Heart left ventricle (tissue), 13 donors: ENCODE measurements around the gene PRKCB.

Source experiments
- CTCF ChIP-seq, 12 donors: fragments of 200-600 bp; sonication (generic) in 4 of 12; IDR thresholded peaks; one replicate each; pipeline versions ENCODE4 v1.5.0 to v1.8.0; 2018 to 2022; ENCODE audit warnings: antibody characterized with exemption in 12 of 12, mild to moderate bottlenecking in 5 of 12
- POLR2A ChIP-seq, 2 donors: fragments of 450-650 bp; IDR thresholded peaks; one replicate each; pipeline ENCODE4 v1.6.1; 2017; ENCODE audit warnings: antibody characterized with exemption in 2 of 2, mild to moderate bottlenecking in 2 of 2, moderate library complexity in 2 of 2
- donor health status: ischemic (EF 13 %, LVEDD 7.1; RV severe dilation, severe dysfunction).
- donor health status: DM: no; HTN: yes; CAD: no.
- donor health status: DM: no; HTN: no; CAD: no.
- donor health status: ischemic (EF 25% LVEDD 6.9; RV normal size, moderate dysfunction).
- donor health status: ischemic (EF 25% LVEDD 5.7; RV mildly dilated, moderate dysfunction).
- donor health status: ischemic (EF 35%, LVEDD 5.7; RV mildly dilated, moderate dysfunction).
- donor health status: nonischemic (EF 11% LVEDD 7.7; RV severe dilation, severe dysfunction).
- donor health status: DM: yes; HTN: yes; CAD: no.
- donor health status: PGD.
- donor health status: ischemic (EF 29% LVEDD 5.4; RV normal size, mild dysfunction).
- donor health status: nonischemic (EF 23%, LVEDD 6.1; RV moderate dilation, normal function).

GRCh38 chr16:24075302-24075701, 239.5 kb downstream of the PRKCB start:
- TF ChIP-seq CTCF (IDR thresholded peaks at IDR 0.05) (no peak), POLR2A (IDR thresholded peaks at IDR 0.05) (no peak)
